OCI-LY3 (cell line): ENCODE results near the gene SYNPO2.

ENCODE experiments used
- H2AFZ ChIP-seq: fragments of 200-600, 300-600 bp; shearing (Covaris generic); 2 replicates; pipeline ENCODE4 v1.6.0; 2014; ENCODE audit warnings: antibody characterized with exemption, low read depth, low read length
- H3K27ac ChIP-seq: fragments of 200-600, 300-600 bp; sonication (generic); 2 replicates; pipeline ENCODE4 v1.5.1; 2014; ENCODE audit warnings: mild to moderate bottlenecking, low read length, moderate library complexity, mixed read lengths
- H3K27me3 ChIP-seq: fragments of 200-600, 300-600 bp; sonication (generic); 2 replicates; pipeline ENCODE4 v1.6.1; 2014; ENCODE audit warnings: low read depth, low read length, mixed read lengths
- H3K36me3 ChIP-seq: fragments of 200-600, 300-600 bp; sonication (generic); replicated peaks from 2 replicates; pipeline ENCODE3; 2014; ENCODE audit warnings: low read depth, low read length, mixed read lengths
- H3K4me1 ChIP-seq: fragments of 300-600, 200-600 bp; sonication (generic); 2 replicates; pipeline ENCODE4 v1.6.1; 2014; ENCODE audit warnings: low read length, mixed read lengths
- H3K4me2 ChIP-seq: fragments of 200-600, 300-600 bp; sonication (generic); 2 replicates; pipeline ENCODE4 v1.6.1; 2014; ENCODE audit warnings: low read length, mixed read lengths
- H3K4me3 ChIP-seq: fragments of 300-600, 200-600 bp; sonication (generic); 2 replicates; pipeline ENCODE4 v1.5.1; 2014; ENCODE audit warnings: antibody characterized with exemption, mild to moderate bottlenecking, low read length, moderate library complexity
- H3K79me2 ChIP-seq: fragments of 300-600, 200-600 bp; shearing (Covaris generic); 2 replicates; pipeline ENCODE4 v1.6.1; 2014; ENCODE audit warnings: mild to moderate bottlenecking, low read length, mixed read lengths
- H3K9ac ChIP-seq: fragments of 300-600, 200-600 bp; shearing (Covaris generic); 2 replicates; pipeline ENCODE4 v1.6.0; 2014; ENCODE audit warnings: mild to moderate bottlenecking, low read length, moderate library complexity
- H3K9me3 ChIP-seq: fragments of 200-600, 300-600 bp; shearing (Covaris generic); 2 replicates; pipeline ENCODE4 v1.6.1; 2014; ENCODE audit warnings: low read length, mixed read lengths; ENCODE audit not compliant: insufficient read depth
- H4K20me1 ChIP-seq: fragments of 200-600, 300-600 bp; sonication (generic); 2 replicates; pipeline ENCODE4 v1.6.1; 2016; ENCODE audit warnings: low read length, mixed read lengths; ENCODE audit not compliant: insufficient read depth
- CTCF ChIP-seq: fragments of 200-600, 300-600 bp; sonication (generic); IDR thresholded peaks from 2 replicates; pipeline ENCODE4 v1.5.1; 2014; ENCODE audit warnings: antibody characterized with exemption, low read length, low read depth
- EZH2phosphoT487 ChIP-seq: fragments of 200-600 bp; shearing (Covaris generic); IDR thresholded peaks from 2 replicates; pipeline ENCODE4 v1.6.1; 2018; ENCODE audit warnings: antibody characterized with exemption, mixed run types, low read depth

Gene SYNPO2

DNA sequence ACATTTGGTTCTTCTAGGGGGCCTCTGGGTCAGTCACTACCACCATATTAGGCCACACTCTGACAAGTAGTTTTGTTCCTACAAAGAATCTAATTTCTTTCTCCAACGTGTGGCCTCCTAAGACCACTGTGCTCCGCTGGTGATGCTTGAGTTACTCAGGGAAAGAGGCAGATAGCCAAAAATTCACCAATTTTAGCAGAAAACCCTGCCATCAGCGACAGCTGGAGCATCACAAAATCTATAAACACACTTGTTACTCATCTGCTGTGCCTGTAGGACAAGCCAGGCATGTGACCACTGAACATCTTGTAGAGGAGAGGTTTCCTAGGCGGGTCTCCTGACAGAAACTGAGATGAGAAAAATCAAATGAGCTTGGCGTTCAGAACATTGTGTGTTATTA is 105.4 kb downstream of the SYNPO2 start:
- Histone ChIP-seq H3K9ac (no peak overlapping the region), H3K27ac (no peak overlapping the region)
- TF ChIP-seq EZH2phosphoT487 (no peak), CTCF (no peak)

DNA sequence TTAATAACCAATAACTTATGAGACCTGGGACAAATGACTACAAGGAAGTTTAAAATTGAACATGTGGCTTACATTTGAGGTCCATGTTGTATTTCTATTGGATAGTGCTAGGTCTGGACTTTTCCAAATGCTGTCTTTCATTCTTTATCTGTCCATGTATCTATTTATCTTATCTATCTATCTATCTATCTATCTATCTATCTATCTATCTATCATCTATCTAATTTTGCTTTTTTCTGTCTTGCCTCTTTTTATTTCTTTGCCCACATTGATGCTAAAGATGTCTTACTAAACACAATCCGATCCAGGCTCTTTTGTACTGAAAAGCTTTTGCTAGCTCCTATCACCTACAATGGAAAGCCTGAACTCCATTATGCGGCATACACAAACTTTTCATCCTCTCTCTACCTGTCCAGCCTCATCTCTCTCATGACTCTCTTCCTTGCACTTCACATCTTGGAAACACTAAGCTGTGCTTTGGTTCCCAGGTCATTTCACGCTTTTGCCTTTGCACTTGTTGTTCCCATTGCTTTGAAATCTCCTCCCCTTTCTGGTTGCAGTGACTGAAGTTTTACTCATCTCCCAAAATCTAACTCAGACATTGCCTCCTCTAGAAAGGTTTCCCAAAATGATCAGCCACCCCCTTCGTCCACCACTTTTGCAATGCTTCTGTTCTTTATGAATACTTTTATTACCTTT is 107.2 kb downstream of the SYNPO2 start:
- Histone ChIP-seq H3K27ac (no peak overlapping the region), H3K79me2 (no peaks in the 10 kb centered on the region), H3K9me3 (no peaks in the 10 kb centered on the region), H3K36me3 (no peaks in the 10 kb centered on the region), H2AFZ (no peak overlapping the region), H3K4me3 (no peak overlapping the region), H3K27me3 (no peaks in the 10 kb centered on the region), H3K9ac (no peak overlapping the region), H3K4me1 (peaks cover 9% of the 10 kb centered on the region), H4K20me1 (no peaks in the 10 kb centered on the region), H3K4me2 (no peak overlapping the region)
- TF ChIP-seq EZH2phosphoT487 (no peak), CTCF (no peak)

More for the DNA sequence above, 105.4 kb downstream of the SYNPO2 start:
- Histone ChIP-seq H4K20me1 (no peaks in the 10 kb centered on the region), H3K36me3 (no peaks in the 10 kb centered on the region), H3K4me1 (peaks cover 16% of the 10 kb centered on the region), H3K9me3 (no peaks in the 10 kb centered on the region), H3K79me2 (no peaks in the 10 kb centered on the region), H3K27me3 (no peaks in the 10 kb centered on the region), H2AFZ (no peak overlapping the region), H3K4me3 (no peak overlapping the region), H3K4me2 (no peak overlapping the region)

DNA sequence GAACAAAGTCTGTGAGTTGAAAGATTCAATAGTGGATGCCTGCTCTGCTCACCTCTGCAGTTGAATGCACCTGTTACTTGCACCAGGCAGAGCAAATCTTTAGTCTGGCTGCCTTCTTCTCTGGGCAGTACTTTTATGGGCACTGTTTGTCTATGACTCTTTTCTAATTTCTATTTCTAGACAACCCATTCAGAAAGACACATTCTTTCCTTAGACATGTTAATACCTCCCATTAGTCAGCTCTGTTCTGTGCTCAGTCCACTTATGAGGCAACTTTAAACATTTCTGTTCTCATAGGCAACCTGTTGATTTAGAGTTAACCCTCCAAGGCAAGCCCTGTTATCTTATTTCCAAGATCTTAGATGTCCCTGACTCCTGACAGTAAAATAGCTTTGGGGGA is 108.9 kb downstream of the SYNPO2 start:
- TF ChIP-seq EZH2phosphoT487, result no peak
- no peak for TF ChIP-seq CTCF
- no peak overlapping the region for H3K4me3 ChIP-seq
- H3K79me2 ChIP-seq, result no peaks in the 10 kb centered on the region
- no peaks in the 10 kb centered on the region for H3K36me3 ChIP-seq
- no peaks in the 10 kb centered on the region for H4K20me1 ChIP-seq
- no peak overlapping the region for H3K4me2 ChIP-seq
- no peak overlapping the region for H3K9ac ChIP-seq
- H2AFZ ChIP-seq, result no peak overlapping the region
- peaks cover 3% of the 10 kb centered on the region; the same call in 1 of the 2 replicates for H3K4me1 ChIP-seq
- no peak overlapping the region for H3K27ac ChIP-seq
- no peaks in the 10 kb centered on the region for H3K27me3 ChIP-seq
- H3K9me3 ChIP-seq, result no peaks in the 10 kb centered on the region

- TF ChIP-seq CTCF (no peak), EZH2phosphoT487 (no peak)
- no peak overlapping the region for H2AFZ ChIP-seq
- H3K4me2 ChIP-seq, result no peak overlapping the region
- H3K27me3 ChIP-seq, result no peaks in the 10 kb centered on the region
- H3K4me3 ChIP-seq, result no peak overlapping the region
- no peak overlapping the region for H3K27ac ChIP-seq
- no peaks in the 10 kb centered on the region for H3K79me2 ChIP-seq
- H3K4me1 ChIP-seq, result peaks cover 7% of the 10 kb centered on the region; the same call in 1 of the 2 replicates
- no peaks in the 10 kb centered on the region for H3K9me3 ChIP-seq
- H4K20me1 ChIP-seq, result no peaks in the 10 kb centered on the region
- H3K36me3 ChIP-seq, result no peaks in the 10 kb centered on the region
- no peak overlapping the region for H3K9ac ChIP-seq
Measured at GRCh38 chr4:118999919-119000318, 111.3 kb downstream of the SYNPO2 start.
